Neuronal stem cell (in vitro differentiated cells): Measurements from ENCODE around the gene NRM.
A peak's percentile ranks its signal among the peaks of the same experiment; 100 is the strongest.
"Not testable (repeated sequence)": the region's sequence is repeated elsewhere in the genome, so short reads cannot be mapped to it uniquely, and the experiment has no call there.

Experiments used
- DNase-seq: peaks from one replicate; pipeline ENCODE4 v3.0.0-alpha.2; 2013; ENCODE audit warnings: low spot score
- H2AFZ ChIP-seq: one replicate; pipeline ENCODE4 v1.6.1; 2013; ENCODE audit warnings: mild to moderate bottlenecking, low read length, inconsistent platforms
- H2AK5ac ChIP-seq: 2 replicates; pipeline ENCODE4 v1.6.1; 2013; ENCODE audit warnings: low read depth, mild to moderate bottlenecking, inconsistent platforms, low read length, moderate library complexity, mixed read lengths
- H2BK120ac ChIP-seq: 2 replicates; pipeline ENCODE4 v1.6.1; 2013; ENCODE audit warnings: low read depth, mild to moderate bottlenecking, inconsistent platforms, low read length, moderate library complexity, mixed read lengths
- H2BK12ac ChIP-seq: one replicate; pipeline ENCODE4 v1.6.1; 2013; ENCODE audit warnings: low read length, inconsistent platforms
- H2BK15ac ChIP-seq: 2 replicates; pipeline ENCODE4 v1.6.1; 2013; ENCODE audit warnings: mild to moderate bottlenecking, low read length, inconsistent platforms, mixed read lengths
- H2BK5ac ChIP-seq: one replicate; pipeline ENCODE4 v1.6.1; 2013; ENCODE audit warnings: inconsistent platforms, mild to moderate bottlenecking, low read length, moderate library complexity
- H3K14ac ChIP-seq: one replicate; pipeline ENCODE4 v1.6.1; 2013; ENCODE audit warnings: low read length, inconsistent platforms
- H3K18ac ChIP-seq: 2 replicates; pipeline ENCODE4 v1.6.1; 2013; ENCODE audit warnings: low read length, inconsistent platforms
- H3K23ac ChIP-seq: 2 replicates; pipeline ENCODE4 v1.6.1; 2013; ENCODE audit warnings: low read depth, mild to moderate bottlenecking, mixed read lengths, low read length, inconsistent platforms; ENCODE audit not compliant: poor library complexity
- H3K27ac ChIP-seq: replicated peaks from 3 replicates; pipeline ENCODE4 v1.5.1; 2013; ENCODE audit warnings: low read length, inconsistent platforms
- H3K27me3 ChIP-seq, 3 experiments: 2 replicates each; pipeline ENCODE4 v1.6.1; 2013; ENCODE audit warnings: low read length in 3 of 3, mild to moderate bottlenecking in 2 of 3, inconsistent platforms in 1 of 3, low read depth in 1 of 3, mixed read lengths in 1 of 3, moderate library complexity in 1 of 3; ENCODE audit not compliant: control insufficient read depth in 3 of 3, insufficient read depth in 3 of 3
- H3K36me3 ChIP-seq, 2 donors: replicated peaks in 1 of 2; 2 replicates each; pipeline ENCODE4 v1.6.1; 2013; ENCODE audit warnings: low read length in 2 of 2; ENCODE audit not compliant: control insufficient read depth in 2 of 2, insufficient read depth in 2 of 2
- H3K4ac ChIP-seq: 2 replicates; pipeline ENCODE4 v1.6.1; 2013; ENCODE audit warnings: inconsistent platforms, mild to moderate bottlenecking, low read length, moderate library complexity
- H3K4me1 ChIP-seq, 2 donors: 1 replicate in 1 of 2; 2 replicates in 1 of 2; pipeline ENCODE4 v1.6.1; 2013; ENCODE audit warnings: low read length in 2 of 2, low read depth in 1 of 2; ENCODE audit not compliant: control insufficient read depth in 2 of 2, insufficient read depth in 1 of 2
- H3K4me2 ChIP-seq: one replicate; pipeline ENCODE4 v1.6.1; 2013; ENCODE audit warnings: mild to moderate bottlenecking, low read length, inconsistent platforms; ENCODE audit not compliant: insufficient read depth, poor library complexity, severe bottlenecking
- H3K4me3 ChIP-seq, 2 donors: 2 replicates each; pipeline ENCODE4 v1.5.1; 2013; ENCODE audit warnings: low read length in 2 of 2, mild to moderate bottlenecking in 2 of 2, inconsistent platforms in 1 of 2, moderate library complexity in 1 of 2
- H3K79me1 ChIP-seq: one replicate; pipeline ENCODE4 v1.6.1; 2013; ENCODE audit warnings: low read depth, mild to moderate bottlenecking, inconsistent platforms, low read length, moderate library complexity
- H3K9ac ChIP-seq: one replicate; pipeline ENCODE4 v1.6.1; 2013; ENCODE audit warnings: mild to moderate bottlenecking, low read depth, low read length, inconsistent platforms; ENCODE audit not compliant: poor library complexity
- H3K9me3 ChIP-seq, 2 donors: replicated peaks in 1 of 2; 2 replicates each; pipeline versions ENCODE3 to v1.6.1; 2013; ENCODE audit warnings: low read length in 2 of 2, mild to moderate bottlenecking in 2 of 2, inconsistent platforms in 1 of 2, low read depth in 1 of 2, mixed read lengths in 1 of 2, moderate library complexity in 1 of 2; ENCODE audit not compliant: control insufficient read depth in 2 of 2, insufficient read depth in 1 of 2
- H4K8ac ChIP-seq: one replicate; pipeline ENCODE4 v1.6.1; 2013; ENCODE audit warnings: low read depth, mild to moderate bottlenecking, inconsistent platforms, low read length, moderate library complexity
- H4K91ac ChIP-seq: one replicate; pipeline ENCODE4 v1.6.1; 2013; ENCODE audit warnings: low read length, low read depth, mild to moderate bottlenecking, inconsistent platforms; ENCODE audit not compliant: poor library complexity
- WGBS, 2 donors: extraction: QIAGEN DNeasy Blood & Tissue Kit; methylation state at CpG; one replicate each; pipeline ENCODE4 v1.1.7; 2013; ENCODE audit warnings: missing lambda C conversion rate in 2 of 2, mixed read lengths in 1 of 2; ENCODE audit not compliant: insufficient read length in 2 of 2, insufficient replicate concordance in 1 of 2; ENCODE audit errors: extremely low coverage in 2 of 2; 5-methylcytosine and 5-hydroxymethylcytosine counted together

Gene NRM

GRCh38 chr6:30723843-30724741 lies 33.3 kb upstream of the NRM start:
- H3K23ac ChIP-seq, H2BK12ac ChIP-seq, H2BK120ac ChIP-seq, H3K4me2 ChIP-seq, H2AK5ac ChIP-seq, H4K8ac ChIP-seq, H3K4ac ChIP-seq, H3K27me3 ChIP-seq, H3K79me1 ChIP-seq, H2BK5ac ChIP-seq, DNase-seq, H2AFZ ChIP-seq, H3K9me3 ChIP-seq, H3K4me3 ChIP-seq, H3K27ac ChIP-seq, H3K14ac ChIP-seq, H4K91ac ChIP-seq, H3K18ac ChIP-seq, H2BK15ac ChIP-seq: not testable (repeated sequence)
- no CpG with 5 or more reads among the region's 29 CpGs for WGBS, 2 donors
- H3K9ac ChIP-seq, result peak overlapping the region; percentile 60
- H3K36me3 ChIP-seq, result peaks cover 43 to 66% of the 10 kb centered on the region in 2 donors
- peaks cover 11 to 17% of the 10 kb centered on the region in 2 donors for H3K4me1 ChIP-seq

DNA sequence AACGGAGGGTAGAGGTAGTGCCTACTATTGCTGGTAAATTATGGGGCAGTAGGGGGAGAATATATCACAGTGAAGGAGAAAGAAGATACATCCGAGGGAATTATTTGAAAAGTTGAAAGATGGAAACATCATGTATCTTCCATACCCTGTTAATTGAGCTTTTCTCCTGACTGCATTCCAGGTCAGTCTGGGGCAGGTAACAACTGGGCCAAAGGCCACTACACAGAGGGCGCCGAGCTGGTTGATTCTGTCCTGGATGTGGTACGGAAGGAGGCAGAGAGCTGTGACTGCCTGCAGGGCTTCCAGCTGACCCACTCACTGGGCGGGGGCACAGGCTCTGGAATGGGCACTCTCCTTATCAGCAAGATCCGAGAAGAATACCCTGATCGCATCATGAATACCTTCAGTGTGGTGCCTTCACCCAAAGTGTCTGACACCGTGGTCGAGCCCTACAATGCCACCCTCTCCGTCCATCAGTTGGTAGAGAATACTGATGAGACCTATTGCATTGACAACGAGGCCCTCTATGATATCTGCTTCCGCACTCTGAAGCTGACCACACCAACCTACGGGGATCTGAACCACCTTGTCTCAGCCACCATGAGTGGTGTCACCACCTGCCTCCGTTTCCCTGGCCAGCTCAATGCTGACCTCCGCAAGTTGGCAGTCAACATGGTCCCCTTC lies 32.5 kb upstream of the NRM start:
- H3K4ac ChIP-seq, H4K91ac ChIP-seq, H2BK5ac ChIP-seq, H3K14ac ChIP-seq, DNase-seq, H4K8ac ChIP-seq, H3K9me3 ChIP-seq, H3K23ac ChIP-seq, H3K9ac ChIP-seq, H3K27me3 ChIP-seq, H2AFZ ChIP-seq, H2BK12ac ChIP-seq, H2BK120ac ChIP-seq, H3K27ac ChIP-seq, H2BK15ac ChIP-seq, H3K79me1 ChIP-seq, H3K18ac ChIP-seq, H2AK5ac ChIP-seq: not testable (repeated sequence)
- Histone ChIP-seq H3K4me2 (peak overlapping the region; percentile 14), H3K36me3 (peaks cover 43 to 62% of the 10 kb centered on the region in 2 donors), H3K4me3 (peak overlapping the region in 1 of 2 donors; percentile 98), H3K4me1 (peaks cover 11 to 24% of the 10 kb centered on the region in 2 donors)
- no CpG with 5 or more reads among the region's 16 CpGs for WGBS, 2 donors

DNA sequence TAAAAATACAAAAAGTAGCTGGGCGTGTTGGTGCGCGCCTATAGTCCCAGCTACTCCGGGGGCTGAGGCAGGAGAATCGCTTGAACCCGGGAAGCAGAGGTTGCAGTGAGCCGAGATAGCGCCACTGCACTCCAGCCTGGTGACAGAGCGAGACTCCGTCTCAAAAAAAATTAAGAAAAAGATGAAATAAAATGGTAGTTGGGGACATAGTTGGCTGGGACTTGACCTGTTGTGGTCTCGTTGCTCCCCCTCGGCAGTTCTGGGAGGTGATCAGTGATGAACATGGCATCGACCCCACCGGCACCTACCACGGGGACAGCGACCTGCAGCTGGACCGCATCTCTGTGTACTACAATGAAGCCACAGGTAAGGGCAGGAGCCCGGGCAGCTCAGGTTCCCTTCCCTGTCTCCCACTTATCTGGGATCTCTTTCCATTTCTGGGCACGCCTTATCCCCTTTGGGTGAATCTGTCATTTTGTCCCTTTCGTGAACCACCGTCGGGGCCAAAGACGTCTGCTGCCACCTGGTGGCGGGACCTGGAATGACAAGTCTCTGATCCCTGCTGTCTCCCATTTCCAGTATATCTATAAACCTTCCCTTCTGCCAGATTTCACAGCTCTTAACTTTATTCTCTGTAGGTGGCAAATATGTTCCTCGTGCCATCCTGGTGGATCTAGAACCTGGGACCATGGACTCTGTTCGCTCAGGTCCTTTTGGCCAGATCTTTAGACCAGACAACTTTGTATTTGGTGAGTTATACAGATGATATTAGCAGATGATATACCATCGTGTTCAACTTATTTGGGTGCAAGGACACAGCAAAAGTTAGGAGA lies 31.7 kb upstream of the NRM start:
- H3K36me3 ChIP-seq, result peaks cover 40 to 54% of the 10 kb centered on the region in 2 donors
- H2BK12ac ChIP-seq, result no peak overlapping the region
- no peak overlapping the region for H3K27ac ChIP-seq
- H2BK5ac ChIP-seq, result no peak overlapping the region
- no peak overlapping the region for H3K14ac ChIP-seq
- H3K27me3 ChIP-seq, result no peaks in the 10 kb centered on the region
- H3K4me2 ChIP-seq, result peak overlapping the region; percentile 69
- WGBS, 2 donors, result no CpG with 5 or more reads among the region's 27 CpGs
- no peak overlapping the region for H4K8ac ChIP-seq
- H2BK120ac ChIP-seq, result no peak overlapping the region
- DNase-seq, result peak; percentile 81
- no peak overlapping the region for H2BK15ac ChIP-seq
- H3K9me3 ChIP-seq, result no peaks in the 10 kb centered on the region
- H2AK5ac ChIP-seq, result no peak overlapping the region
- H3K4me3 ChIP-seq, result peak overlapping the region; percentile 88 to 98
- peaks cover 11 to 24% of the 10 kb centered on the region in 2 donors for H3K4me1 ChIP-seq
- H3K23ac ChIP-seq, result peak overlapping the region; percentile 49
- H2AFZ ChIP-seq, result no peak overlapping the region
- no peak overlapping the region for H3K4ac ChIP-seq
- peaks cover 8% of the 10 kb centered on the region for H3K79me1 ChIP-seq
- no peak overlapping the region for H3K18ac ChIP-seq
- H4K91ac ChIP-seq, result no peak overlapping the region
- no peak overlapping the region for H3K9ac ChIP-seq
